HG03558 (cell line): Measurements from ENCODE around the gene NRGN.

Experiments used
- ATAC-seq: cut with Tn5 transposase; IDR thresholded peaks from one replicate; pipeline ENCODE4 v1.9.1; 2021; ENCODE audit warnings: moderate number of reproducible peaks; ENCODE audit not compliant: unreplicated experiment; ENCODE audit errors: extremely low read depth

NRGN gene

DNA sequence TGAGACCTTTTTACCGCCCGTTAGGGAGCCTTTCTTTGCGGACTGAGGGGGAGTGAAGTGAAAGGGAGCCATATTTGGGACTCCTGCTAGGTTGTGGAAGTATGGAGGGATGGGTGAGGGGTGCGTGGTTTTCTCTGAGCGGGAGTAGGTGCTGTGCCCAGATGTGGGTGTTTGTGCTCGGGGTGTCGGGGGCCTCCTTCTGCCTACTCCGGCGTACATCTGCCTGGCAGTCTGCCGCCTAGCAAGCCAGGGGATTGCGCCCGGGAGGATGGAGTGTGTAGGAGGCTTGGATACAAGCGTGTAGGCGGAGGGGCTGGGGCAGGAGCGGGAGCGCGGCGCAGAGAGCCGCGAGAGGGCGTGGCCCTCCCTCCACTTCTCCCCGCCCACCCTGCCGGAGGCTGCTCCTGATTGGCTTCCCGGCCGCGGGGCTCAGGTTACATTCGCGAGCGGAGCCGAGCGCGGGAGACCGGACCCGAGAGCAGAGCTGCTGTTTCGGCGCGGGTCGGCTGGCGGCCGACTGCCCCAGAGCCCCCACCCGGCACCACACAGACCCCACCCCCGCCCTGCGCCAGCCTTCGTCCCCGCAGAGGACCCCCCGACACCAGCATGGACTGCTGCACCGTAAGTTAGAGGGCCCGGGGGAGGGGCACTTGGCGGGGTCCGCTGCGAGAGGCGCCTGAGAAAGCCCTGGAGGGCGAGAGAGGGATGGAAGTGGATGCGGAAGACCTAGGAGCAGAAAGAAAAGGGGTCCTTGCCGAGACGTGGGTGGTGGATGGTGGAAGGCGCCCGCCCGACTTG is at the start of gene NRGN:
TSS of gene NRGN (plus strand) at position 464 of the 798 bp plus-strand sequence. CDS start at position 607, 143 bp downstream.
- ATAC-seq: peak; percentile 97

DNA sequence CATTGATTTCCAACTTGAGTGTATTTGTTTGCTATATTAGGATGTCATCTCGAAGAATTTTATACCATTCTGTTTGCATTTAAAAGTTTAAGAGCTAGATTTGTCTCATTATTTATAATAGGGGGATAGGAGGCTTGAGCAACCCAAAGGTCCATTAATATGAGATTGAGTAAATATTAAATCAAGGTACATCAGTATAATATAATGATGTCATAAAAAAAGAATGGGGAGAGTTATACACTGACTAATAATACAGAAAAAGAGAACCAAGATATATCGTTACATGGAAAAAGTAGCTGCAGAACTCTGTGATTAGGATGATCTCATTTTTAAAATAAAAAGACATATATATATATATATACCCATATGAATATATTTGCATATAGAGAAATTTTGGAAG is 46.6 kb upstream of the NRGN start:
- ATAC-seq: no peak

DNA sequence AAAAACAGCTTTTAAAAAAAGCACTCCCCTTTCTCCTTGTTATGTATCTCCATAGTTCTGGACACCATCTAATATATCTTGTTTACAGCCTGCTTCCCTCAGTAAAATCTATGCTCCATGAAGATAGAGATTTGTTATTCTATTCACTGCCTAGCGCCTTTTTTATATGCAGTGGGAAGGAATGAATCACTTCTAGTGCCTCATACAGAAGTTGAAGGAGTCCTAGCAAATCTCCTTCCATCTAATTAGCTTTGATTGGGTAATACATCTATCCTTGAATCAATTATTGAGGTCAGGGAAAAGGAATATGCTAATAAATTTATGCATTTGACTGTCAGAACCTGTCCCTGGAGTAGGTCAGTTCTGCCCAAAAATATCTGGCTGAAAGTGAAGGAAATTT is 40.2 kb upstream of the NRGN start:
- ATAC-seq: no peak

DNA sequence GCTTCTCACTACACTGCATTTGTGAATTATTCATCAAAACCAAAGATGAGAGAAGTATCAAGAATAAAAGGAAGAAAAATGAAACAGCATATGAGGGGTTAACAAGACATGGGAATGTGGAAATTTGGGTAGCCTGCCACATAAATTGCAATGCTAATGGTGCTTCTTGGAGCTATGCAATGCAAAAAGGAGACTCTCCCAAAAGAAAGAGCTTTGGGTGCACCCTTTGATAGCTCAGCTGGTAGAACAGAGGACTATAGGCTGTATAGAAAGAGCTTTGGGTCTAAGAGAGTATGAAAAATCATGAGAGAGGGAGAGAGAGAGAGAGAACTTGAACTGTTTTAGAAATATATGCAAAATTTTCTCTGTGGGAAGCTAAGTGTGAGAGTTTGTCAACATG is 39.7 kb upstream of the NRGN start:
- no peak for ATAC-seq

DNA sequence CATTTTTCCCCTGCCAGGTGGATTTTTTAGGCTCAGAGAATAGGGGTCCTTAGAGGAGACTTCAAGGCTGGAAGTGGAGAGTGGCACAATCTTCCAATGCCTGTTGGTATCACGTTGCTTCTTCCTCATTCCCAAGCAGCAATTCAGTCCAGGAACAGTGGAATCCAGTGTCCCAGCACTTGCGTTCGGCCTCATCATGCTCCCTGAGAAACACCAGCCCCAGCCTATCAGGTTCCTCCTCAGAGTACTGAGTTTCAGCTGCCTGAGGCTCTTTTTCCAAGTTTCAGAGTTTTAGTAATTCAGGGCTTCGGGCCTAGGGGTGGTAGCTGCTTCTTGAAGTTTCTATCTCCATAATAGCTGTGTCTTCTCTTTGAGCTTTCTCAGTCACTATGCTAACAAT is 31.9 kb upstream of the NRGN start:
- ATAC-seq: no peak

DNA sequence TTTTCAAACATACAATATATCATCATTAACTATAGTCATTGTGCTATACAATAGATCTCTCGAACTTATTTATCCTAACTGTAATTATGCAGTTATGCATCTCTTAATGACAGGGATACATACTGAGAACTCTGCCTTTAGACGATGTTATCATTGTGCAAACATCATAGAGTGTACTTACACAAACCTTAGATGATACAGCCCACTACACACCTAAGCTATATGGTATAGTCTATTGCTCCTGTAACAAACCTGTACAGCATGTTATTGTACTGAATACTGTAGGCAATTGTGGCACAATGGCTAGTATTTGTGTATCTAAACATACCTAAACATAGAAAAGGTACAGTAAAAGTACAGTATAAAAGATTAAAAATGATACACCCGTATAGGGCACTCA is 27.4 kb upstream of the NRGN start:
- no peak for ATAC-seq

DNA sequence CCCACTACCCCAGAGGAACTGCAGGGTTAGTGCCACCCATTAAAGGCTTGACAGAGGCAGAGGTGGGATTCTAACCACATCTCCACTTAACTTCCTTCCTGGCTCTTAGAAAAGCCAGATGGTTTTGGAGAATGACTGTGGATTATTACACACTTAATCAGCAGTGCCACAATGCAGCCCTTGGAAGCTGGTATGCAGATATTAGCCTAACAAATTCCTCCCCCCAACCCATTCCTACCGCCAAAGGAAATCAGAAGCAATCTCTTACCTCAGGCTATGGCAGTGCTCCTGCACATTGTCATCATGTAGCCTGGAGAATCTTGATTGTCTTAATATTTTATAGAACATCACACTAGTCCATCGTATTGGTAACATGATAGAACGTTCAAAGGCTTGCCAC is 23.2 kb upstream of the NRGN start:
- ATAC-seq: no peak

DNA sequence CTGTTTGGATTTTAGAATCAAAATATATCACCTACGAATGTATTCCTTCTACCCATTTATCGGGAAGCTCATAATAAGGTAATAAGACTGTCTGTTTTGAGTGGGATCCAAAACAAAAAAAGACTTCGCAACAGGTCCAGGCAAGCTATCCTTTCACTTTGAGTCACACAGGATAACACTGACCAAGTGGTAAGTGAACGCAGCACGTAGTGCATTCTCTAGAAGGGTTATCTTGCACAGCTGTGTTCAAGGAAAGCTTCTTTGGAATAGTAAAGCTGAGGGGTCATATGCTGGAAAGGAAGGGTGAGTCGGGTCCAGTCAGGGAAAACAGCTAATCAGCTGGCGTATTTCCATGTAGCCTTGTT is 22.3 kb upstream of the NRGN start:
- ATAC-seq: no peak

DNA sequence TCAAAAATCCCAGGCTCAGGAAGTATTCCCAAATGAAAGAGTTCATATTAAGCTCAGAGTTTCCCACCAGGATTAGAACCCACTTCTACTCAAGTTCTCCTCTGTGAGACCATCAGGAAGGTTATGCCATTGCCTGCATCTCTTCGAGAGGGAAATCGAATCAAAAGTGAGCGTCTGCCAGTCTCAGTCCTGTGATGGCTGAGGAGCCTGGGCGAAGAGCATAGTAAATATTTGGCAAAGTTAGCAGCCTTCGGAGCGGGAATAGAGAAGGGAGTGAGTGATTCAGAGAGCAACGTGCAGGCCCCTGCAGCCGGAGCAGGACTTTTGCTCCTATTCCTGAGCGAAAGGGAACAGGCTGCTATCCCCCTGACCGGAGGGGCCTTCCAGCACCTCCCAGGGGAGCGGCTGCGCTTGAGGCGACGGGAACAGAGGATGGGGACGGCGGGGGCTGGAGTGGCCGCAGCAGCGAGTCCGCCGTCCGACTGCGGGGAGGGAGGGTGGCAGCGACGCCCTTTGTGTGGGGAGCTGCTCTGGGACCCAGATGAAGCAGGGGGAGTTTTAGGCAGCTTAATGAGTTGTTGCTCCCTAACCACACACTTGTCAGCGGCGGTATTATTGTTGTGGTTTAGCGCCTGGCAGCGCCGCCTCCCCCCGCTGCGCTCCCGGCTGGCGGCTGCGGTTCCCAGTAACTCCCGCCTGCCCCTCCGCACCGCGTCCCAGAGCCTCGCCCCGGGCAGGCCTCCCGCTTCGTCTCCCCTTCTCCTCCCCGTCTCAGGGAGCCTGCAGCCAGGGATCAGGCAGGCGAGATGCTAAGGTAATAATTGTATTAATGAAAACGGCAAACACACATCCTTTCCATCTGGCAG is 21.7 kb upstream of the NRGN start:
- ATAC-seq: no peak

DNA sequence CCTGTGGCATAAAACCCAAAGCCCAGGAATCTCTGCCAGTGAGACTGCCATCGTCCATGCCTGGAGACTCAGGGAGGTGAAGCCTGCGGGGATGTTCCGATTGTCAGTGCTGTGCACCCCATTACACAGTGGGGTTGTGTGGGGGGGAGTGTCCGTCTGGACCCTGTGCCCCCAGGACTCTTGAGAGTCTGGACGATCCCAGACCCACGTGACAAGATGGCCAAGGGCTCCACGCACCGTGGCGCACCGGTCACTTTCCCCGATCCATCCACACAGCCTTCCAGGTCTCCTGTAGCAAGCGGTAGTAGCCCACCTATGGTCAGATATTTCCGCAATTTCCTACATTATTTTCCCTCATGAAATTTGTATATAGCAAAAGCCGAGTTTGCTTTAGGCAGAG is 20.9 kb upstream of the NRGN start:
- ATAC-seq: no peak

DNA sequence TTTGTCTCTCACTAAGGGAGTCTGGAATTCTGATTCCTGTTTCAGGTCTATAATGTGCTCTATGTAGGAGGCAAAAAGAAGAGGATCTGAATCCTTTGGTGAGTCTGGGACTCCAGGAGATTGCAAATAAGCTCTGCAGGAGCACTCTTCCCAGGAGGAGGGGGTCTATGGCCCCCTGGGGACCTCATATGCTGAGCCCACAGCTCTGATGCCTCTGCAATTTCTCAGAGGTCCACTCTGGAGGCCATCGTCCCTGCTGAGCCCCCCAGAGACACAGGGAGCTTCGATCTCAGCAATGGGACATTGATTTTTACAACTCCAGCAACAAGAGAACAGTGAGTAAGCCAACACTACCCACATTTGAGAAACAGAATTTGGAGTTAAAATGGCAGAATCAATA is 20.2 kb upstream of the NRGN start:
- ATAC-seq: no peak

DNA sequence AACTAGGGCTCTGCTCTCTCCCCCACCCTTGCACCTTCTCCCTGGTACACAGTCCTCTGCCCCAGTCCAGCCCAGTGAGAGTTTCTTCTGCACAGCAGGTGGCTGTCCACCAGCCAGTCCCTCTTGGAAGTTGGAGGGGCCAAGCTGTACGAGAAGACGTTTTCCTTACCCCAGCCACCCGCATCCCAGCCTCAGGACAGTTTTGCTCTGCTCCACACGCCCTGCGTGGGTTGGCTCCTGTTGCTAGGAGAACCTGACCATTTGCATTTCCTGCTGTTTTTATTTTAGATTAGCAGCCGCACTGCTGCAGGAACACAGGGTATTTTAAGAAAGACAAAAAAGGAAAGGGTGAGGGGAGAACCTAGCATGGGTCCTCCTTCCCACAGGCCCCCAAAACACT is 17.6 kb upstream of the NRGN start:
- ATAC-seq: no peak

DNA sequence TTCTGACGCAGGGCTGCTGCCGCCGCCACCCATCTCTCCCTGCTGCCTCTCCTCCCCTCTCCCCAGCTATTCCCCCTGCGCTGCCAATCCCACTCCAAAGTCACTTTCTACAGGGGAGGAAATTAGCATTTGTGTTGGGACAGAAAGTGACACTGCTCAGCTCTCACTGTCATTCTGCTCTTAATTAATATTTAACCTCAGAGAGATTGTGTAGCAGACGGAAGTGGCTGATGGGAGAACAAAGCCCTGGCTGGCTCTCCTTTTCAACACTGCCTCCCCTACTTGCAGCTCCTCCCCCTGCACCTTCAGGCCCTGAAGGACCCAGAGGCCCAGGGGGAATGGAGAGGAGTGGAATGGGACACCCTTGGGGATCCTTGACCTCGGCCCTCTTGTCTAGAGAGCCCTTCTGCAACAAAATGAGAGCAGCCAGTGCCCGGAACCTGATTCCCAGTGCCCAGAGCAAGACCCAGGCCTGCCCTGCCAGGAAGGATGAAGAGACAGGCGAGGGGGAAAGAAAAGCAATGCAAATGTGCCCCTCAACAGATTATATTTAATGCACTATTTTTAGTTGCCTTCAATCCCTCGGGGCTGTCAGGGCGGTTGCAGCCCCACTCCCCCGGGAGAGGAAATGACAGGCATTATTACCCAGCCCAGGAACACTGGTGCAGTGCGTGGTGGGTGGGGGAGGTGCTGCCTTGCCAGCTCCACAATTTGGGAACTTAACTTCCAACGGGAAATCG is 14.6 kb upstream of the NRGN start:
- ATAC-seq: peak; percentile 92

DNA sequence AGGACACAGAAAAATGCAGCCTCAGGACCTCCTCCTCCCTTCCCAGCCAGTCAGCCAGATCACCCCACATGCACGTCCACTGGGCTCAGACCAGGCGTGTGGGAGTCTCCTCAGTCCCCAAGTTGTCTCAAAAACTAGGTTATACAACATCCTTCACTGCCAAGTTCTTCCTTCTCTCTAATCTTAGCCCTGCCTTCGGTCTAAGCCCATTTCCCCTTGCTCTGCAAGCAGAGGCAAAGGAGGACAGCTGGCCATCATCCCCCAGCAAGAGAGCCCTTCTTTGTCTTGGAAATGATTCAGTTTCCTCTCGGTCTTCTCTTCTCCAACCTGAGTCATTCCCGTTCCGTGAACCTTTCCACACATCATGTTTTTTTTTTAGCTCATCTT is 14.0 kb upstream of the NRGN start:
- ATAC-seq: no peak

DNA sequence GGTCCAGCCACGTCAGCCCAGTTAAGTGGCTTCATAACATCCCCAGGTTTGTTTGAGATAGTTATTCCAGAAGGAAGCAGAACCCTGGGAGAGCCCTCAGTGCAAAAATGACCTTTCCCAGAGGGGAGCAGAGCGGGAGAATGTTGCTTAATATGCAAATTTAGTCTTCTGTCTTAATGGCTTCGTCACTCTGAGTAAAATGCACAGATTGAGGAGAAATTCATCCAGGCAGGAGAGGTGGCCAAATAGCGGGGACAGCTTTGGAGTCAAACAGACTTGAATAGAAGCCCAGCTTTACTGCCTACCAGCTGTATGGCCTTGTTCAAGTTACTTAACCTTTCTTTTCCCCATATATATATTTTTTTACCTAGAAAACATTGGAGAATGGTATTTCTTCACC is 12.3 kb upstream of the NRGN start:
- ATAC-seq: no peak

DNA sequence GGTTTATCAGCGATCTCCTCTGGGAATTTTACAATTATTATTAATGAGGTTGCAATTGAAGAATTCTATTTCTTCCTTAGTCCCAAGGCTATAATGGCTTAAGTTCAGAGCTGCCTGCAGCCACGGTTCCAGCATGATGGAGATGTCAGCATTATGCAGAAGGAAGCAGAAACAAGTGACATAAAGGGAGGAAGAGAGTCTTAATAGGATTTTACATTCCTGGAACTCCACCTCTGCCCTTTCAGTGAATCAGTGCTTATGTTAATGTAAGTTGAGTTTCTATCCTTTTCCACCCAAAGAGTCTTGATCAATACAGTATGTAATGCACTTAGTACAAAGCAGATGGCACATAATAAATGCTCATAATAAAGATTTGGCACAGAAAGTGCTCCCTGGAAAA is 11.6 kb upstream of the NRGN start:
- ATAC-seq: no peak

DNA sequence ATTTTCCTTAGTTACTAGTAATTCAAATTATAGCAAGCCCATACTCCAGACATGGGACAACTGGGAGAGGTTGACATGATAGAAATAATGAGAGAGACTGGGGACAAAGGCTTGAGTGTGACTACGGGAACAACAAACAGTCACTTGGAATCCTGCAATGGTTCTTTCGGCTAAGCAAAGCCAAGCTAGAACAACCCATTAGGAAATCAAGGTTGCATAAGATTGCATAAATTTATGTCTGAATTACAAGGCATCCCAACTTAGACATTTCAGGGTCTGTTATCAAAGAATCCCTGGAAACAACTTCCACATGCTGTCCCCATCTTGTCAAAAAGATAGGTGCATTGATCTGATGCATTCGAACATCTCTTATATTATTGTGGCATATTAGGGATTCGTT is 10.2 kb upstream of the NRGN start:
- ATAC-seq: no peak

DNA sequence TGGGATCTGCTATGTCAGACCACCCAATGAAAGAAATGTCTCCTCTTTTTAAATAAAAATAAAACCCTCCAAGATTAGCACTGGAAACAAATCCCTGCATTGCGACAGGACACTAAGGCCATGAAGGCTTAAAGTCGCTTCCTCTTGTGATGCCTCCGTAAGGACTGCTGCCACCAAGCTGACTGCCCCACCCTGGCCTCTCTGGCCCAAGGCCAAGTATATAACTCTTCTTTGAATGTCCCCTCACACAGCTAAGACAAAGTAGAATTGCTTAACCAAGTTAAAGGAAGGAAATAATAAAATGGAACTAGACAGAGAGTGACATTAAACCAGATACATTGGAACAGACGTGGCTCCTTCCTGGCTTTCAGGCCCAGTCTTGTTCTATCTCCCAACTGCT is 7.5 kb upstream of the NRGN start:
- no peak for ATAC-seq

DNA sequence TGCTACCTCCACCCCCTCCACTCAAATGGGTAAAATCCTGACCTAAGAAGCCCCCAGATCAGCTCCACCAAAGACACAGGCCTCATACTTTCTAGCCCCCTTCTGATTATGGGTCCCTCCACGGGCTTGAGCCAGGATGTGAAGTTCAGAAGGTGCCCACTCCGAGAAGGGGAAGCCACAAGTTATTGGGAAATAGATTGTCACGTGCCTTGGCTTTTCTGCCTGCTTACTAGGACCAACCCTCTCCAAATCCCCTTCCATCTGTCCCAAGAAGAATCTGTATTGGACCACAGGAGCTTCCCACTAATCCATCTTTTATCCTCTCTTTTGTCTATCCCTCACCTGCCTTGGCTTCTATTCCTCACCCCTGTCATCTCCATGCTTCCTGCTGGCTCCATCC is 3.0 kb upstream of the NRGN start:
- ATAC-seq: no peak

DNA sequence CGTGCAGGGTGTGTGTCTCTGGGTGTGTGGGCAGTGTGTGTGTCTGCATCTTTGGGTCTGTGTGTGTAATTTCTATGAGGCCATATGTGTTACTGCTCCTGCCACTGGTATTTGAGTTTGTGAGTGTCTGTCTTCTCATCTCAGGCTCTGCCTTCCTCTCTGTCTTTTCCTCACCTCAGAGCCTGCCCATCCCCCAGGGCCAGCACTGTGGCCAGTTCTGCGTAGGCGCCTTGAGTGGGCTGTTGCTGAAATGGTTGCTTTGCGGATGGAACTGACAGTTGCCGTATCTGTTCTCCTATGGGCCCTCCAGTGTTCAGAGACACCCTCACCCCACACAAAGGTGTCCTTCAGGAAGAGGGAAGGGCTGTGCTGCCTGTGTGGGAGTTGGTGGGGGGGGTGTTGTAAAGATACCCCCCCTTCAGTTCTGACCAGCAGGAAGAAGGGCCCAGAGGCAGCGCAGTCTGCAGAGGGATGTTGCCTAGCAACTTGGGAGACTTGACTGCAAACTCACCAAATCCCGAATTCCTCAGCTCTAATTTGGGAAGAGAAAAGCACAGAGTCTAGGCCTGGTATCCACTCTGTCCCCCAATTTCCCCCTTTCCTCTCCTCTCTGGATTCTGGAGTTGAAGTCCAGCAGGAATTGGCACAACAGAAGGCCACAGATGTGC is 2.0 kb upstream of the NRGN start:
- no peak for ATAC-seq
